ENCODE measurements around the gene CDC42BPG.

Gene CDC42BPG

DNA sequence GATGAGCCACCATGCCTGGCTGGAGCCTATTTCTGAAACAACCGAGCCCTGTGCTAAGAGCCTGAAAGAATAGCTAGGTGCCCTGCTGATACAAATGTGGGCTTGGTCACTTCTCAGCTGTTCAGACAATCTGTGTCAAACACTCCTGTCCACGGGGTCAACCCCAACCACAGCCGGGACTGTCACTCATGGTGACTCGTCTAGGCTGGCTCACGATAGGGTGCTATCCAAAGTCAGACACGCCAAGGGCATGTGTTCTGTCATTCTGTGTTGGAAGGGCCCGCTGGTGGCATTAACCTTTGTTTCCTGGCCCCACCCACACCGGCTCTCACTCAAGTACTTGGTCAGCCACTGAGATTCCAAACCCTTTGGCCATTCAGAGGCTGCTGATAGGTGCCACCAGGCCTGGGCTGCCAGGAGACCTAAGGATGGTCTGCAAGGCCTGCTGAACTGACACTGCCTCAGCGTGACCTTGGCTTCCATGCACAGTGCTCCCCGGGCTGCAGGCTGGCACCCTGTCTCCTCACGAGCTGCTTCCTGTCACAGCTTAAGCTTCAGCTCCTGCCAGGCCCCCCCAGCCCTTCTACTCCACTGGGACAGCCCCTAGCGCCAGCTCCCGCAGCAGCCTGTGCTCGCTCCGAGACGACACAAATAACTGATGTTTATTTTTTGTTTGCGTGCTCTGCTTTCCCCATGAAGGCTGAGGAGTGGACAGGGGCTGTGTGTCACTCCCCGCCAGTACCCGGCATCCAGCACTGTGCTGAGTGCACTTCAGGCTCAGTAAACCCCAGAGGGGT, 14.2 kb upstream of the CDC42BPG start:
- Histone ChIP-seq H2AK5ac (ENCODE audit: low read length) (no peak overlapping the region), H3K56ac (ENCODE audit: low read length) (no peak overlapping the region), H3K36me3 (ENCODE audit: control insufficient read depth, insufficient read depth, low read length) (no peaks in the 10 kb centered on the region), H3K4ac (ENCODE audit: low read depth, low read length) (no peak overlapping the region), H3K18ac (ENCODE audit: low read length) (no peak overlapping the region), H2BK15ac (replicated peaks; ENCODE audit: low read depth) (no peak overlapping the region), H2BK120ac (ENCODE audit: low read depth, low read length) (no peak overlapping the region), H3K79me1 (ENCODE audit: low read length) (no peaks in the 10 kb centered on the region), H3K79me2 (ENCODE audit: control insufficient read depth, insufficient read depth, low read length) (no peaks in the 10 kb centered on the region), H3K9ac (ENCODE audit: low read length) (no peak overlapping the region), H3K27ac (ENCODE audit: low read depth, low read length) (no peak overlapping the region), H3K4me2 (ENCODE audit: low read length) (no peak overlapping the region), H2BK5ac (ENCODE audit: low read length) (no peak overlapping the region), H4K5ac (ENCODE audit: low read length) (no peak overlapping the region), H3K4me1 (ENCODE audit: control insufficient read depth, low read depth, low read length) (no peaks in the 10 kb centered on the region), H3K4me3 (ENCODE audit: low read length) (no peak overlapping the region), H4K8ac (ENCODE audit: low read depth, low read length) (no peak overlapping the region), H3K27me3 (ENCODE audit: insufficient read depth, low read length, poor library complexity) (no peaks in the 10 kb centered on the region), H3K23ac (ENCODE audit: low read length) (no peak overlapping the region)
- WGBS (ENCODE audit: extremely low coverage, insufficient coverage, low lambda C conversion rate), result no CpG with 5 or more reads among the region's 19 CpGs
- no peak for DNase-seq

DNA sequence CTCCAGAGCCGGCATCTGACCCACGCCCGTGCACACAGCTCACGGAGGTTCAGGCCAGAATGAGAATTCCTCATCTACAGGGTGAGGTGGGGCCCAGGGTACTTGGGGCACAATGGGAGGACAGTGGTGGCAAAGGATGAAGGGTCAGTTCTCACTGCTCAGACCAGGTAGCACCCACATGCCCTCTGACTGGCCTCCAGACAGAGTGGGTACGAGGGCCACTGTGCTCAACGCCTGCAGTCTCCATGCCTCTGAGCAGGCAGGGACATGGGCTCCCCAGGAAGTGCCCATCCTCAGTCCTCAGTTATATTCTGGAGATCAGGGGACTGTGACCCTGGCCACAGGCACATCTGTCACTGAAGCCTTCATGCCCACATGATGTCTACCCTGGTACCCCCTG, 13.0 kb upstream of the CDC42BPG start:
- Histone ChIP-seq H4K5ac (ENCODE audit: low read length) (no peak overlapping the region), H3K18ac (ENCODE audit: low read length) (no peak overlapping the region), H2AK5ac (ENCODE audit: low read length) (no peak overlapping the region), H3K56ac (ENCODE audit: low read length) (no peak overlapping the region), H3K79me2 (ENCODE audit: control insufficient read depth, insufficient read depth, low read length) (no peaks in the 10 kb centered on the region), H3K23ac (ENCODE audit: low read length) (no peak overlapping the region), H2BK5ac (ENCODE audit: low read length) (no peak overlapping the region), H3K27ac (ENCODE audit: low read depth, low read length) (no peak overlapping the region), H3K27me3 (ENCODE audit: insufficient read depth, low read length, poor library complexity) (no peaks in the 10 kb centered on the region), H2BK120ac (ENCODE audit: low read depth, low read length) (no peak overlapping the region), H3K4me3 (ENCODE audit: low read length) (no peak overlapping the region), H4K8ac (ENCODE audit: low read depth, low read length) (no peak overlapping the region), H3K36me3 (ENCODE audit: control insufficient read depth, insufficient read depth, low read length) (no peaks in the 10 kb centered on the region), H2BK15ac (replicated peaks; ENCODE audit: low read depth) (no peak overlapping the region), H3K79me1 (ENCODE audit: low read length) (no peaks in the 10 kb centered on the region), H3K4ac (ENCODE audit: low read depth, low read length) (no peak overlapping the region), H3K9ac (ENCODE audit: low read length) (no peak overlapping the region), H3K4me2 (ENCODE audit: low read length) (no peak overlapping the region), H3K4me1 (ENCODE audit: control insufficient read depth, low read depth, low read length) (no peaks in the 10 kb centered on the region)
- WGBS (ENCODE audit: extremely low coverage, insufficient coverage, low lambda C conversion rate), result no CpG with 5 or more reads among the region's 6 CpGs
- DNase-seq, result no peak

DNA sequence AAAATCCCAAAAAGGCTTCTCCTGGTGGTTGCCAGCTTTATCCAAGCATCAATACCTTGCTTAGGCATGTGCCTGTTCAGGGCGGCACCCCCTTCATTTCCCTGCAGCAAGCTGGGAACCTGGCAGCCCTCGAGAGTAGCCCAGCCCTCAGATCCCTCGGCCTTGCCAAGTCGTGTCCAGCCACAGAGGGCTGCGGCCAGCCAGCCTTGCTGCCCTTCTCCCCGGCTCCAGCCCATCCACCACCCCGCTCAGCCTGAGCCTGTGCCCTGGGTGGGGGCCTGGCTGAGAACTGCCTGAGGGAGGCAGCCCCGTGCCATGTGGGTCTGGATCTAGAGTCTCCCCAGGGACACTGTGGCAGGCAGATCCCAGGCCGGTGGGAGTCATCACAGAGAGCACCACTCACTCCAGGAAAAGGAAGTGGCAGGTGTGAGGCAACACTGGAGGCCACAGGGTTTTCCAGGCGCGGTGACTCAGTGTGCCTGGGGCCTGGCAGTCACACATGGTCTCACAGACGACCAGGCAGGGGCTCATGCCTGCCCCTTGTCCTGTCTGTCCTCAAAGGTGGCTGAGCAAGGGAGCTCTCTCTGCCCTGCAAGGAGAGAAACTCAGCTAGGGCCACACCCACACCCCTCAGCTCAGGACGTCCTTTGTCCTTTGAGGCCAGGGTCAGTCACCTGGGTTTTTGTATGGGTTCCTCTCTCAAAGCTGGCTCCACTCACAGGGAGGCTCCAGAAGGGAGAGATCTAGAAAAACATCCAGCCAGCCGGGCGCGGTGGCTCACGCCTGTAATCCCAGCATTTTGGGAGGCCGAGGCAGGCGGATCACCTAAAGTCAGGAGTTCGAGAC, 12.2 kb upstream of the CDC42BPG start:
- H3K79me2 ChIP-seq (ENCODE audit: control insufficient read depth, insufficient read depth, low read length), result no peaks in the 10 kb centered on the region
- no peak overlapping the region for H3K4ac ChIP-seq (ENCODE audit: low read depth, low read length)
- no peak overlapping the region for H2BK15ac ChIP-seq (replicated peaks; ENCODE audit: low read depth)
- peak overlapping the region; percentile 7 for H3K56ac ChIP-seq (ENCODE audit: low read length)
- H3K79me1 ChIP-seq (ENCODE audit: low read length), result no peaks in the 10 kb centered on the region
- no peak overlapping the region for H3K23ac ChIP-seq (ENCODE audit: low read length)
- H3K4me3 ChIP-seq (ENCODE audit: low read length), result no peak overlapping the region
- no peaks in the 10 kb centered on the region for H3K4me1 ChIP-seq (ENCODE audit: control insufficient read depth, low read depth, low read length)
- no peak overlapping the region for H3K4me2 ChIP-seq (ENCODE audit: low read length)
- H2AK5ac ChIP-seq (ENCODE audit: low read length), result no peak overlapping the region
- peak; percentile 52 for DNase-seq
- H3K18ac ChIP-seq (ENCODE audit: low read length), result no peak overlapping the region
- H2BK5ac ChIP-seq (ENCODE audit: low read length), result no peak overlapping the region
- H2BK120ac ChIP-seq (ENCODE audit: low read depth, low read length), result no peak overlapping the region
- no peak overlapping the region for H3K9ac ChIP-seq (ENCODE audit: low read length)
- H4K5ac ChIP-seq (ENCODE audit: low read length), result no peak overlapping the region
- H4K8ac ChIP-seq (ENCODE audit: low read depth, low read length), result no peak overlapping the region
- no peak overlapping the region for H3K27ac ChIP-seq (ENCODE audit: low read depth, low read length)
- H3K36me3 ChIP-seq (ENCODE audit: control insufficient read depth, insufficient read depth, low read length), result no peaks in the 10 kb centered on the region
- no CpG with 5 or more reads among the region's 20 CpGs for WGBS (ENCODE audit: extremely low coverage, insufficient coverage, low lambda C conversion rate)
- H3K27me3 ChIP-seq (ENCODE audit: insufficient read depth, low read length, poor library complexity), result no peaks in the 10 kb centered on the region

DNA sequence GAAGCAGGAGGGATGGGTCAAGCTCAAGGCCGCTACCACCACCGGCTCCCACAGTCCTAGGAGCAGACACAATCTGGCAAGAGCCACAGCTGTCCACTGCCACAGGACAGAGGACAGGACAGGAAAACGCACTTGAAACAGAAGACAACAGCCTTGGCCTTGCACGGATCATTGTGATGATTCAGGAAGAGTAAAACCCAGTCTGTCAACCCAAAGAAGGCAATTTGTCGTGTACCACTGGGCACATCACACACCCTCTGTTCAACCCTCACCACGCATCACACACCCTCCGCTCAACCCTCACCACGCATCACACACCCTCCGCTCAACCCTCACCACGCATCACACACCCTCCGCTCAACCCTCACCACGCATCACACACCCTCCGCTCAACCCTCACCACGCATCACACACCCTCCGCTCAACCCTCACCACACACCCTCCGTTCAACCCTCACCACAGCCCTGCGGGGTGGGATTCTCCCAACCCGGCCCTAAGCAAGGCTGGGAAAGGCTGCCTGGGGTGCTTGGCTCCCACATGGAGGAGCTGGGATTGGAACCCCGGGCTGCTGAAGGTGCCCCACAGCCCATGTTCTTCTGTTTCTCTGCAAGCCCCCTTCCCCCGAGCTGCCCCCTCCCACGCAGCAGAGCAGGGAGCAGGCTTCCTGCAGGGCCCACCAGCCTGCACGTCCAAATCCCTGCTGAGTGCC, 11.3 kb upstream of the CDC42BPG start:
- Histone ChIP-seq H3K18ac (ENCODE audit: low read length) (no peak overlapping the region), H2AK5ac (ENCODE audit: low read length) (no peak overlapping the region), H3K36me3 (ENCODE audit: control insufficient read depth, insufficient read depth, low read length) (no peaks in the 10 kb centered on the region)

DNA sequence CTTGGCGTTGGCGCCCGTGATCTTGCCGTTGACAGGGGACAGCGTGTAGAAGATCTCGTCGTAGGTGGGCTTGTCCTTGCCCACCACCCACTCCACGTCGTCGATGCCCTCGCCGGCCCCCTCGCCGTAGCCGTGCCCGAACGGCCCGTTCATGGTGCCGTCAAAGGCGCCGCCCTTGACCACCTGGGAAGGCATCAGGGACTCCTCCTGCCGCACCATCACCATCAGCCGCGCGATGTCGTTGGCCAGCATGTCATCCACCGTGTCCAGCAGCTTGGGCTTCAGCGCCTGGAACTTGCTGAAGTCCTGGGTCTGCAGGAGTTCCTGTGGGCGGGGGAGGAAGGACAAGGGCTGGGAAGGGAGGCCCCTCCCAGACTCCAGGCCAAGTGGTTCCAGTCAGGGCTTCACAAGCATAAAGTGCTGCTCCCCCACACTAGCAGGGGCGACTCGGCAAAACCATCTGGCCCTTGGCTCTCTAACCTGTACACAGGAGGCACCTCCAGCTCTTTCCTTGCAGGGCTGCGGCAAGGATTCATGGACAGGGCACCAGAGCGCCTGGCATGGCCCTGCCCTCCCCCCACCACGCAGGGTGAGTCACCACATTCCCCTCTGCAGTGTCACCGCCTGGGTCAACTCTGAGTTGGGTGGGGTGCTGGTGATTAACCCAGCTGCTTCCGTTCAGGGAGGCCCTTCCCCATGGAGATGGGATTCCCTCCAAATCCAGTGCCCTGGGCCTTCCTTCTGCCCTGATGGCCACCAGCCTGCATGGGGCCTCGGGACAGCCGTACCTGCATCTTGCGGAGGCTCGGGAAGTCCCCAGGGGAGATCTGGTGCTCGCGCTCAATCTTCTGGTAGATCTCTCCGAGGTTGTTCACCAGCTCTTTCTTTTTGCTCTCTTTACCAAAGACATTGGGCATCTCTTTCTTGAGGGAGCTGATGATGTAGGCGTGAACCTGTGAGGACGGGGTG, 10.4 kb upstream of the CDC42BPG start:
- peak; percentile 92 for DNase-seq
- Histone ChIP-seq H3K36me3 (ENCODE audit: control insufficient read depth, insufficient read depth, low read length) (no peaks in the 10 kb centered on the region), H3K27ac (ENCODE audit: low read depth, low read length) (no peak overlapping the region)

More for the DNA sequence above, 11.3 kb upstream of the CDC42BPG start:
- no peaks in the 10 kb centered on the region for H3K4me1 ChIP-seq (ENCODE audit: control insufficient read depth, low read depth, low read length)
- WGBS (ENCODE audit: extremely low coverage, insufficient coverage, low lambda C conversion rate), result no CpG with 5 or more reads among the region's 22 CpGs
- no peaks in the 10 kb centered on the region for H3K27me3 ChIP-seq (ENCODE audit: insufficient read depth, low read length, poor library complexity)
- no peak overlapping the region for H2BK15ac ChIP-seq (replicated peaks; ENCODE audit: low read depth)
- DNase-seq, result no peak
- H2BK120ac ChIP-seq (ENCODE audit: low read depth, low read length), result no peak overlapping the region
- no peak overlapping the region for H4K5ac ChIP-seq (ENCODE audit: low read length)
- H3K56ac ChIP-seq (ENCODE audit: low read length), result peak overlapping the region; percentile 7
- H3K79me2 ChIP-seq (ENCODE audit: control insufficient read depth, insufficient read depth, low read length), result no peaks in the 10 kb centered on the region
- H3K9ac ChIP-seq (ENCODE audit: low read length), result no peak overlapping the region
- H4K8ac ChIP-seq (ENCODE audit: low read depth, low read length), result no peak overlapping the region
- H3K4me2 ChIP-seq (ENCODE audit: low read length), result no peak overlapping the region
- H3K4me3 ChIP-seq (ENCODE audit: low read length), result no peak overlapping the region
- H2BK5ac ChIP-seq (ENCODE audit: low read length), result no peak overlapping the region
- H3K79me1 ChIP-seq (ENCODE audit: low read length), result no peaks in the 10 kb centered on the region
- no peak overlapping the region for H3K27ac ChIP-seq (ENCODE audit: low read depth, low read length)
- H3K4ac ChIP-seq (ENCODE audit: low read depth, low read length), result no peak overlapping the region
- no peak overlapping the region for H3K23ac ChIP-seq (ENCODE audit: low read length)

More for the DNA sequence above, 10.4 kb upstream of the CDC42BPG start:
- Histone ChIP-seq H3K79me1 (ENCODE audit: low read length) (no peaks in the 10 kb centered on the region), H3K18ac (ENCODE audit: low read length) (no peak overlapping the region), H3K4me2 (ENCODE audit: low read length) (no peak overlapping the region), H3K23ac (ENCODE audit: low read length) (no peak overlapping the region), H2AK5ac (ENCODE audit: low read length) (no peak overlapping the region), H2BK15ac (replicated peaks; ENCODE audit: low read depth) (no peak overlapping the region), H3K4me1 (ENCODE audit: control insufficient read depth, low read depth, low read length) (no peaks in the 10 kb centered on the region), H3K4ac (ENCODE audit: low read depth, low read length) (no peak overlapping the region), H3K79me2 (ENCODE audit: control insufficient read depth, insufficient read depth, low read length) (no peaks in the 10 kb centered on the region), H2BK5ac (ENCODE audit: low read length) (no peak overlapping the region), H4K5ac (ENCODE audit: low read length) (no peak overlapping the region), H3K56ac (ENCODE audit: low read length) (no peak overlapping the region), H2BK120ac (ENCODE audit: low read depth, low read length) (no peak overlapping the region), H3K27me3 (ENCODE audit: insufficient read depth, low read length, poor library complexity) (no peaks in the 10 kb centered on the region), H3K4me3 (ENCODE audit: low read length) (no peak overlapping the region), H3K9ac (ENCODE audit: low read length) (no peak overlapping the region), H4K8ac (ENCODE audit: low read depth, low read length) (no peak overlapping the region)
- WGBS (ENCODE audit: extremely low coverage, insufficient coverage, low lambda C conversion rate), result no CpG with 5 or more reads among the region's 45 CpGs
